HG03520 (cell line): ENCODE results near the gene CSNK1G3.
"Not testable (repeated sequence)": the region's sequence is repeated elsewhere in the genome, so short reads cannot be mapped to it uniquely, and the experiment has no call there.

Experiments used
- ATAC-seq: cut with Tn5 transposase; IDR thresholded peaks from one replicate; pipeline ENCODE4 v1.9.1; 2021; ENCODE audit warnings: mild to moderate bottlenecking, moderate library complexity; ENCODE audit not compliant: unreplicated experiment

Gene CSNK1G3

DNA sequence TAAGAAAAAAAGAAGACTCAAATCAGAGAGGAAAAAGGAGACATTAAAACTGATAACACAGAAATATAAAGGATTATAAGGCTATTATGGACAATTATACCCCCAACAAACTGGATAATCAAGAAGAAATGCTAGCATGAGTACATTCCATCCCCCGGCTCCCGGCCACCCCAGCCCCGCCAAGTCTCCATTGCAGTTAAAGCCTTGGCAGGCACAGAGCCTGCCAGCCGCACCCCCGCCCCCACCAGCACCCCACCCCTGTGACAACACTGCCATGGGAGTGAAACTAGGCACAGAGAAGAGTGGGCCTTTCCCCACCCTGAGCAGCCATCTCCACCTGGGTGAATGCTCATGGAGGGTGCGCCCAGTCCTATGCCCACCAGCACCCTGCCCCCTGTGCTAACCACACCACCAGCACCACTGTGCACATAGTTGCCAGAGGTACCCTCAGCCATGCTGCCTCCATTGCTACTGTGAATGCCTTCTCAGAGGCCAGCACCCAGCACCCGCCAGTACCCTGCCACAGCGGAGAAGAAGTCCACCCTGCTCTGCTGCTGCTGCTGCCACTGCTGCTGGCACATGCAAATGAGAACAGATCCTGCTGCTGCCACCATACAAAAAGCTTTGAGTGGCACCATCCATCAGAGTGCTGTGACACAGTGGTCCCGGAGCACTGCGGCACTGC, 117.0 kb downstream of the CSNK1G3 start:
- no peak for ATAC-seq

DNA sequence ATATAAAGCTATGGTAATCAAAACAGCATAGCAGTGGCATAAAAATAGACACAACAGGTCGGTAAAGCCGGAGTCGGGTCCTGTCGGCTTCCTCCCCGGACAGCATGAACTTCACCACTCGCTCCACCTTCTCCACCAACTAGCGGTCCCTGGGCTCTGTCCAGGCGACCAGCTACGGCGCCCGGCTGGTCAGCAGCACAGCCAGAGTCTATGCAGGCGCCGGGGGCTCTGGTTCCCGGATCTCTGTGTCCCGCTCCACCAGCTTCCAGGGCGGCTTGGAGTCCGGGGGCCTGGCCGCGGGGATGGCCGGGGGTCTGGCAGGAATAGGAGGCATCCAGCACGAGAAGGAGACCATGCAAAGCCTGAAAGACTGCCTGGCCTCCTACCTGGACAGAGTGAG, 124.0 kb downstream of the CSNK1G3 start:
- no peak for ATAC-seq

DNA sequence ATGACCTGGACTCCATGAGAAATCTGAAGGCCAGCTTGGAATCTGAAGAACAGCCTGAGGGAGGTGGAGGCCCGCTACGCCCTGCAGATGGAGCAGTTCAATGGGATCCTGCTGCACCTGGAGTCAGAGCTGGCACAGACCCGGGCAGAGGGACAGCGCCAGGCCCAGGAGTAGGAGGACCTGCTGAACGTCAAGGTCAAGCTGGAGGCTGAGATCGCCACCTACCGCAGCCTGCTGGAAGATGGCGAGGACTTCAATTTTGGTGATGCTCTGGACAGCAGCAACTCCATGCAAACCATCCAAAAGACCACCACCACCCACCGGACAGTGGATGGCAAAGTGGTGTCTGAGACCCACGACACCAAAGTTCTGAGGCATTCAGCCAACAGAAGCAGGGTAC, 125.1 kb downstream of the CSNK1G3 start:
- ATAC-seq: not testable (repeated sequence)

DNA sequence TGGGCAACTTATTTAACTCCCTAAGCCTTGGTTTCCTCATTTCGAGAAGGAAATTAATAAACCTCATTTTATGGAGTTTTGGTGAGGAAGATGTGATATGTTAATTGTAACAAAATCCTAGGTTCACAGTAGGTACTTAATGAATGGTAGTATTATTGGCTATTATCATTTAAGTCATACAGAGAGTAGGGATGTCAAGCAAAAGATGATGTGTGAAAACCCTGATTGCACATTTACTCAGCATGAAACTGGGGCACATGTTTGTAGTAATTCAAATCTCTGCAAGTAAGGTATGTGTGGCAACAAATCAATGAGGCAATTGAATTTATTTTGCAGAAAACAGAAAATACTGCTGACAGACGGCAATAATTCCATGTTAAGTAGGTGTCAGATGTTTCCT, 127.3 kb downstream of the CSNK1G3 start:
- ATAC-seq: no peak

DNA sequence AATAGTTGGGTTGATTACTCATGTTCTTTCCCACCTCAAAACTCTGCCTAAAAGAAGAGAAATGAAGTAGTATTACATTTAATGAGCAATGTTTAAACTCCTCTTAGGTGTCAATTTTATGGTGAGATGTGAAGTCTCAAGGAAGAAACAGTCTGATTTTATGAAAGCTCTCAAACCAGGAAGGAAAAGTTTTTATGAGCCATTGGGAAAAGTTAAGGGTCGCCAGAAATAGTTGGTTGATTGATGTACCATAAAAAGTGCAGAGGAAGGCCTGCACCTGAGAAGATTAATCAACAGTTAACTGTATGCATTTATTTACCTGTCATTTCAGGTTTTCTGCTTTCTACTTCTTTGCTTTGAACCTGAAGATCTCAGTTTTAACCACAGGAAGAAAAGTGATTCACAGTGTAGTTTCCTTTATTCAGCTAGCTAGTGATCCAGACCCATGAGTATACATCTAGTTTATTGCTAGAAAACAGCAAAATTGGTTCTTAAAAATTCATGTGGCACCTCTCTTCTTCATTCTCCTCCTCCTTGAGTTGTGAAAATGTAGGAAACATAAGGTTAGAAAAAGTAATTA, 133.1 kb downstream of the CSNK1G3 start:
- ATAC-seq: no peak

DNA sequence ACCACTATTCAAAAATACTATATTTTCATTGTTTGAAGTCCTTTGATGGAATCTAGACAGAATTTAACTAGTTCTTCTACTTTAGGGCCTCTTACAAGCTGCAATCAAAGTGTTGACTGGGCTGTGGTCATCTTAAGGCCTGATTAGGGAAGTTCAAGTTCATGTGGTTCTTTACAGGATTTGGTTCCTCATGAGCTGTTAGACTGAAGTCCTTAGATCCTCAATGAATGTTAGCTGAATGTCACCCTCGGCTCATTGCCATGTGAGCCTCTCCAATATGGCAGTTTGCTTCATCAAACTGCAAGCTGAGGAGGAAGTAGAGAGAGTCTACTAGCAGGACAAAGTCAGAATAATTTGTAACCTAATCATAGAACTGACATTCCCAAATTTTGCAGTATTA, 135.1 kb downstream of the CSNK1G3 start:
- ATAC-seq: no peak

DNA sequence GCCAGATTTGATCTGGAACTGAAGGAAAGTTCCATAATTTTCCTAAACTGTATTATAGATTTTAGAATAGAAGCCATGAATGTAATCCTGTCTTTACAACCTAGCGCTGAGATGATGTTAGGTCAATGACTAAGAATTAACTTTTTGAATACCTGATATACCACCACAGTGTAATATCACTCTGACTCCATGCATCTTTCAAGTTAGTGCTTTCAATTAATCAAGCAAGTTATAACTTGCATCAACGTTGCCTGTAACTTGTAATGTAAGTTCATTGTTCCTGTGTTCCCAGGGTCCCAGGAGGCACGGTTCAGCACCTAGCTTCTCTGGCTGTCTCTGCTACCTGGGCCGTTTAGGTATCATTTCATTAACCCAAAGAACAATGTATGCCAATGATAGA, 139.3 kb downstream of the CSNK1G3 start:
- no peak for ATAC-seq

- no peak for ATAC-seq
Measured at GRCh38 chr5:123659011-123659410, 147.0 kb downstream of the CSNK1G3 start.

- no peak for ATAC-seq
Measured at GRCh38 chr5:123659495-123659894, 147.5 kb downstream of the CSNK1G3 start.

DNA sequence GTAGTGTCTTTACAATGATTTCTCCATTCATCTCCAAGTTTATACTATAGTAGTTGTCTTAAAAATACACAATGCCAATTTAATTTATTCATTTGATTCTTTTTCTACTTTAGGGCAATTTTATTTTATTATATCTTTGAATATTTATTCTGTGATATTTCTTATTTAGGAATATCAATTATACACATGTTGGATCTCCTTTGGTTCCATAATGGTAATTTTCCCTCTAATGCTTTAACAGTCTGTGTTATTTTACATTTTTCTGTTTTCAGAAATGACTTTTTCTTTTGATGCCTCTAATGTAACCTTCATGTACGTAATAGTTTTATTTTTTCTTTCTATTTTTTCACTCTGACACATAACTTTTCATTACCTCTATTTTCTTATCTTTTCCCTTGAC, 153.0 kb downstream of the CSNK1G3 start:
- no peak for ATAC-seq

DNA sequence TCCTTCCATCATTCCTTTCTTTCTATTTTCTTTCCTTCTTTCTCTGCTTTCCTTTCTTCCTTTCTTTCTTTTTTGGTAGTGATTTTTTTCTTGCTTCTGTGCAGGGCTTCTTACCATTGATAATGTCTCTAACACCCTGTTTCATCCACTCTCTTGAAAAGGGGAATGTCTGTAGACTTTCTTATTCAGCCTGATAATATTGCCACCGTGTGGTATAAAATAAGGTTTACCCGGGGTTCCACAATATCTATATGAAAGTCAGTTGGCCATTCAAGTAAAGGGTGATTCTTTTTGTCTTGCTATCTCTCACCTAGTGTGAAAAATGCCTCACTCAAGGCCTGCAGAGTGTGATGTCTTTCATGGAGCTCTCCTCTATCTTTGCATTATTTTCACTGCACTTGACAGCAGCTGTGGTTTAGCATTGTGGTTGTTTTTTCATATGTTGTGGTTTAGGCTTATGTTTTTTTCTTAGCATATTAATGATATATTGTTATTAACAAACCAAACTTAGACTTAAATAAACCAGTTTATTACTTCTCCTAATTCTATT, 153.9 kb downstream of the CSNK1G3 start:
- no peak for ATAC-seq
